Endothelial cell of umbilical vein (primary cell): ENCODE results near the gene ZNF57. TPM values are rescaled to one million over a fixed set of nuclear protein-coding genes. Genes with fewer than 3 reads are reported as not detected.

Source experiments
- BruUV-seq: library from RNA; stranded (reverse); fragments of 400-500 nt; replicated peaks from 2 replicates; lab custom pipeline; 2021; lab: Mats Ljungman, UMichigan
- CTCF ChIA-PET: fragments of 300-600, 350-600 bp; sonication (Branson Sonifier 250); formaldehyde crosslinking; loops from one replicate; lab custom pipeline; 2021; ENCODE audit warnings: antibody characterized with exemption, inconsistent platforms; lab: Charles Lee
- POLR2A ChIA-PET: fragments of 300-600, 350-600 bp; sonication (Branson Sonifier 250); formaldehyde crosslinking; loops from one replicate; lab custom pipeline; 2021; ENCODE audit warnings: antibody characterized with exemption, inconsistent platforms; lab: Charles Lee
- DNase-seq: peaks from one replicate; pipeline ENCODE4 v3.0.0-alpha.2; 2011; ENCODE audit warnings: low read depth, low spot score
- FAIRE-seq: peaks from 2 replicates; lab custom pipeline; 2011; peaks lifted over from hg19 to GRCh38; lab: Jason Lieb, UNC
- H2AFZ ChIP-seq: 2 replicates; pipeline ENCODE4 v1.6.0; 2012; ENCODE audit warnings: low read depth, low read length, control low read depth, inconsistent platforms
- H3K27ac ChIP-seq: 2 replicates; pipeline ENCODE4 v1.5.1; 2011; ENCODE audit warnings: low read depth, mild to moderate bottlenecking, control low read depth, low read length, moderate library complexity; ENCODE audit not compliant: insufficient read depth
- H3K27me3 ChIP-seq, 2 experiments: 2 replicates each; pipeline versions ENCODE4 v1.6.0 to v1.6.1; 2011; ENCODE audit warnings: low read length in 2 of 2, mixed read lengths in 1 of 2; ENCODE audit not compliant: control insufficient read depth in 2 of 2, insufficient read depth in 2 of 2
- H3K36me3 ChIP-seq, 2 experiments: 2 replicates in 1 of 2; 3 replicates in 1 of 2; pipeline ENCODE4 v1.5.1; 2011; ENCODE audit warnings: low read length in 2 of 2, mild to moderate bottlenecking in 1 of 2, moderate library complexity in 1 of 2; ENCODE audit not compliant: control insufficient read depth in 2 of 2, insufficient read depth in 2 of 2; ENCODE audit errors: extremely low read depth in 1 of 2
- H3K4me1 ChIP-seq: 3 replicates; pipeline ENCODE4 v1.5.1; 2011; ENCODE audit warnings: mild to moderate bottlenecking, low read length; ENCODE audit not compliant: control insufficient read depth, insufficient read depth; ENCODE audit errors: extremely low read depth
- H3K4me2 ChIP-seq: 2 replicates; pipeline ENCODE4 v1.6.1; 2011; ENCODE audit warnings: low read length, control low read depth, mixed read lengths; ENCODE audit not compliant: insufficient read depth
- H3K4me3 ChIP-seq, 3 experiments: fragments of 200-600 bp in 1 of 3; sonication (generic), shearing (Covaris generic) in 1 of 3; replicated peaks in 1 of 3; 2 replicates each; pipeline ENCODE4 v1.5.1; 2011 to 2016; ENCODE audit warnings: control low read depth in 3 of 3, low read length in 3 of 3, mild to moderate bottlenecking in 2 of 3, inconsistent platforms in 1 of 3, low read depth in 1 of 3, moderate library complexity in 1 of 3; ENCODE audit not compliant: insufficient read depth in 1 of 3
- H3K79me2 ChIP-seq: 2 replicates; pipeline ENCODE4 v1.6.0; 2012; ENCODE audit warnings: low read length, inconsistent platforms; ENCODE audit not compliant: control insufficient read depth, insufficient read depth
- H3K9ac ChIP-seq: replicated peaks from 2 replicates; pipeline ENCODE3; 2011; ENCODE audit warnings: low read length, control low read depth; ENCODE audit not compliant: insufficient read depth; ENCODE audit errors: extremely low read depth
- H3K9me1 ChIP-seq: replicated peaks from 3 replicates; pipeline ENCODE4 v1.6.0; 2011; ENCODE audit warnings: mild to moderate bottlenecking, low read length; ENCODE audit not compliant: control insufficient read depth, insufficient read depth; ENCODE audit errors: extremely low read depth
- H3K9me3 ChIP-seq: replicated peaks from 2 replicates; pipeline ENCODE4 v1.5.1; 2012; ENCODE audit warnings: low read length, inconsistent platforms; ENCODE audit not compliant: control insufficient read depth, insufficient read depth
- H4K20me1 ChIP-seq: replicated peaks from 2 replicates; pipeline ENCODE3; 2011; ENCODE audit warnings: mild to moderate bottlenecking, low read length; ENCODE audit not compliant: control insufficient read depth, insufficient read depth; ENCODE audit errors: extremely low read depth
- EZH2 ChIP-seq: IDR thresholded peaks from 2 replicates; pipeline ENCODE4 v1.6.1; 2012; ENCODE audit warnings: borderline replicate concordance, low read depth, mild to moderate bottlenecking, moderate library complexity, low read length, inconsistent platforms; ENCODE audit not compliant: severe bottlenecking
- FOS ChIP-seq: IDR thresholded peaks from 2 replicates; pipeline ENCODE4 v1.6.1; 2011; ENCODE audit warnings: mild to moderate bottlenecking, low read length, moderate library complexity, borderline replicate concordance; ENCODE audit not compliant: insufficient read depth
- GATA2 ChIP-seq: IDR thresholded peaks from 2 replicates; pipeline ENCODE4 v1.7.0; 2011; ENCODE audit warnings: low read depth, mild to moderate bottlenecking, moderate library complexity, mixed read lengths, low read length; ENCODE audit not compliant: insufficient read length, insufficient read depth
- JUN ChIP-seq: IDR thresholded peaks from 2 replicates; pipeline ENCODE4 v1.6.1; 2011; ENCODE audit warnings: borderline replicate concordance, low read depth; ENCODE audit not compliant: insufficient read length, insufficient read depth
- MAX ChIP-seq: IDR thresholded peaks from 2 replicates; pipeline ENCODE4 v1.6.1; 2011; ENCODE audit not compliant: insufficient read depth, insufficient read length
- MYC ChIP-seq: IDR thresholded peaks from one replicate; pipeline ENCODE4 v1.6.1; 2011; ENCODE audit warnings: mild to moderate bottlenecking, low read depth, low read length
- POLR2A ChIP-seq: IDR thresholded peaks from 2 replicates; pipeline ENCODE4 v1.6.1; 2012; ENCODE audit warnings: low read depth, mild to moderate bottlenecking, control low read depth, low read length
- POLR2AphosphoS5 ChIP-seq: IDR thresholded peaks from 2 replicates; pipeline ENCODE4 v1.6.1; 2012; ENCODE audit warnings: low read depth, mild to moderate bottlenecking, control low read depth, low read length, moderate library complexity; ENCODE audit not compliant: insufficient read depth
- dilution Hi-C: fragments of 300-500 bp; cut with MboI; formaldehyde crosslinking; loops from one replicate; pipeline ENCODE4 v1.15.0; 2019; ENCODE audit warnings: low sequenced_read_pairs; ENCODE audit not compliant: extremely low pct_ligation_motif_present
- intact Hi-C: fragments of 100-400 bp; cut with micrococcal nuclease; formaldehyde crosslinking; loops from one replicate; pipeline ENCODE4 v1.10.0; 2022
- polyA plus RNA-seq, 4 experiments: library from polyadenylated mRNA; depleted of rRNA in 3 of 4; stranded (reverse) in 3 of 4; unstranded in 1 of 4; fragments of >200 nt; gene quantifications; 2 replicates each; pipeline versions ENCODE4 v1.2.1 to v1.2.3, GENCODE V29; 2011 to 2012; ENCODE audit warnings: missing spikeins in 1 of 4
- total RNA-seq: library from RNA; stranded (reverse); gene quantifications from 2 replicates; pipeline ENCODE4 v1.2.3, GENCODE V29; 2021
- TF ChIP-seq, protein P1 (sequence below), 2 donors: IDR thresholded peaks; 1 replicate in 1 of 2; 2 replicates in 1 of 2; pipeline ENCODE4 v1.5.1; 2011; ENCODE audit warnings: low read length in 2 of 2, mild to moderate bottlenecking in 2 of 2, moderate library complexity in 2 of 2, control low read depth in 1 of 2, inconsistent platforms in 1 of 2, low read depth in 1 of 2; ENCODE audit not compliant: insufficient read depth in 1 of 2; ENCODE audit errors: extremely low read depth in 1 of 2

The ZNF57 gene
- total and polyA plus RNA-seq, 2 donors (not counting 3 experiments of a cell fraction or from before 2014, with no cell fraction given): 2.0 to 3.6 TPM

- no TSS peak for BruUV-seq
- peak overlapping the region; percentile 53 to 87 (median 54) for H3K4me3 ChIP-seq
- no peaks in the 10 kb centered on the region for H3K9me3 ChIP-seq
- H3K27me3 ChIP-seq: no peaks in the 10 kb centered on the region
- H3K79me2 ChIP-seq: peaks cover 3% of the 10 kb centered on the region
- dilution Hi-C loops: no loop called here
- peak overlapping the region; percentile 56 for H3K9ac ChIP-seq
- peaks cover under 1 to 2% of the 10 kb centered on the region in 2 experiments for H3K36me3 ChIP-seq
- H3K4me2 ChIP-seq: peak overlapping the region; percentile 57
- ChIA-PET POLR2A (no interaction called here), CTCF (interaction anchor here (1.0 to 1.2 kb wide), 2 partner anchors 57 to 296 kb away, joined by 3 to 7 read pairs; no protein-coding TSS in a partner anchor)
- intact Hi-C loops: no loop called here
- no peaks in the 10 kb centered on the region for H4K20me1 ChIP-seq
- H3K4me1 ChIP-seq: peaks cover 28% of the 10 kb centered on the region
- peak overlapping the region; percentile 52 for H2AFZ ChIP-seq
- TF ChIP-seq, protein P1, sequence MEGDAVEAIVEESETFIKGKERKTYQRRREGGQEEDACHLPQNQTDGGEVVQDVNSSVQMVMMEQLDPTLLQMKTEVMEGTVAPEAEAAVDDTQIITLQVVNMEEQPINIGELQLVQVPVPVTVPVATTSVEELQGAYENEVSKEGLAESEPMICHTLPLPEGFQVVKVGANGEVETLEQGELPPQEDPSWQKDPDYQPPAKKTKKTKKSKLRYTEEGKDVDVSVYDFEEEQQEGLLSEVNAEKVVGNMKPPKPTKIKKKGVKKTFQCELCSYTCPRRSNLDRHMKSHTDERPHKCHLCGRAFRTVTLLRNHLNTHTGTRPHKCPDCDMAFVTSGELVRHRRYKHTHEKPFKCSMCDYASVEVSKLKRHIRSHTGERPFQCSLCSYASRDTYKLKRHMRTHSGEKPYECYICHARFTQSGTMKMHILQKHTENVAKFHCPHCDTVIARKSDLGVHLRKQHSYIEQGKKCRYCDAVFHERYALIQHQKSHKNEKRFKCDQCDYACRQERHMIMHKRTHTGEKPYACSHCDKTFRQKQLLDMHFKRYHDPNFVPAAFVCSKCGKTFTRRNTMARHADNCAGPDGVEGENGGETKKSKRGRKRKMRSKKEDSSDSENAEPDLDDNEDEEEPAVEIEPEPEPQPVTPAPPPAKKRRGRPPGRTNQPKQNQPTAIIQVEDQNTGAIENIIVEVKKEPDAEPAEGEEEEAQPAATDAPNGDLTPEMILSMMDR (IDR thresholded peaks at IDR 0.05; ENCODE audit: extremely low read depth in 1 of 2, insufficient read depth in 1 of 2, low read depth in 1 of 2, low read length in 2 of 2): no peak
- TF ChIP-seq MAX: no peak
- no peak for TF ChIP-seq GATA2
- no peak for TF ChIP-seq JUN
- no peak for TF ChIP-seq MYC
- no peak for TF ChIP-seq FOS
- TF ChIP-seq POLR2AphosphoS5: no peak
- TF ChIP-seq EZH2: no peak
- no peak for TF ChIP-seq POLR2A
- no peaks in the 10 kb centered on the region for H3K9me1 ChIP-seq
- no peak for DNase-seq
- no peak overlapping the region for H3K27ac ChIP-seq
- FAIRE-seq: no peak
These were observed 43.7 kb downstream of the ZNF57 start for GRCh38 chr19:2944403-2944774.
